ENCODE measurements around the gene ZEB1. TPM values are rescaled to one million over a fixed set of nuclear protein-coding genes. Genes with fewer than 3 reads are reported as not detected.

Gene ZEB1
- total and polyA plus RNA-seq, 2 of the 8 experiments (the other 6 are each of a cell fraction or from before 2014, with no cell fraction given): 0.08 to 0.15 TPM

GRCh38 chr10:31426401-31426800 lies 107.4 kb downstream of the ZEB1 start (continued):
- TF ChIP-seq CHD7 (IDR thresholded peaks at IDR 0.05; ENCODE audit: insufficient replicate concordance, low read length) (no peak), YY1 (IDR thresholded peaks at IDR 0.05; ENCODE audit: low read depth, low read length) (no peak), ATF3 (IDR thresholded peaks at IDR 0.05; ENCODE audit: insufficient read depth, low read depth, low read length) (no peak), SIN3A (conservative IDR thresholded peaks at IDR 0.05 in 1 of 2, IDR thresholded peaks at IDR 0.05 in 1 of 2; ENCODE audit: low read depth in 1 of 2, low read length in 2 of 2) (no peak), HDAC2 (IDR thresholded peaks at IDR 0.05; ENCODE audit: borderline replicate concordance in 1 of 2, low read depth in 2 of 2, low read length in 2 of 2) (no peak), RNF2 (IDR thresholded peaks at IDR 0.05; ENCODE audit: borderline replicate concordance, low read depth, low read length, missing control alignments, poor library complexity, severe bottlenecking) (no peak), POLR2AphosphoS5 (IDR thresholded peaks at IDR 0.05; ENCODE audit: low read depth, low read length) (no peak), SP2 (IDR thresholded peaks at IDR 0.05; ENCODE audit: low read length) (no peak), ZNF274 (IDR thresholded peaks at IDR 0.05; ENCODE audit: borderline replicate concordance, extremely low read depth, low read length) (no peak), MAX (IDR thresholded peaks at IDR 0.05) (no peak)
